LHCN-M2 (cell line): ENCODE results near the gene NXN. TPM values are rescaled to one million over a fixed set of nuclear protein-coding genes. Genes with fewer than 3 reads are reported as not detected.
A peak's percentile ranks its signal among the peaks of the same experiment; 100 is the strongest.

Source experiments
- DNase-seq: peaks from one replicate; pipeline ENCODE4 v3.0.0-alpha.2; 2012; ENCODE audit warnings: low read depth
- polyA plus RNA-seq: library from polyadenylated mRNA; unstranded; fragments of >200 nt; gene quantifications from one replicate; pipeline ENCODE4 v1.2.1, GENCODE V29; 2012; ENCODE audit warnings: missing spikeins
- total RNA-seq: library from RNA; depleted of rRNA; stranded (reverse); fragments of >200 nt; gene quantifications from 2 replicates; pipeline ENCODE4 v1.2.3, GENCODE V29; 2014; rRNA removed

The NXN gene
- total RNA-seq: 9.6 and 12.9 TPM in 2 replicates
- 30.0 TPM for polyA plus RNA-seq

- peak; percentile 53 for DNase-seq
Observed at GRCh38 chr17:979539-980405, at the start of gene NXN. Gene NXN, minus strand, starts transcription at chr17:979776.

- DNase-seq: no peak
Observed at GRCh38 chr17:1027044-1027443, 47.5 kb upstream of the NXN start.

GRCh38 chr17:1026599-1026975 is 47.0 kb upstream of the NXN start:
- DNase-seq: no peak

GRCh38 chr17:1025733-1026598 is 46.4 kb upstream of the NXN start:
- no peak for DNase-seq

GRCh38 chr17:1024076-1024475 is 44.5 kb upstream of the NXN start:
- no peak for DNase-seq

GRCh38 chr17:1022278-1023024 is 42.9 kb upstream of the NXN start:
- DNase-seq: no peak

GRCh38 chr17:1021147-1021546 is 41.6 kb upstream of the NXN start:
- DNase-seq: no peak

- DNase-seq: no peak
Observed at GRCh38 chr17:1019451-1019850, 39.9 kb upstream of the NXN start.

GRCh38 chr17:1018547-1018946 is 39.0 kb upstream of the NXN start:
- no peak for DNase-seq

- no peak for DNase-seq
Observed at GRCh38 chr17:1013729-1014090, 34.1 kb upstream of the NXN start.

- DNase-seq: no peak
Observed at GRCh38 chr17:1012823-1013728, 33.5 kb upstream of the NXN start.

- no peak for DNase-seq
Observed at GRCh38 chr17:1011760-1012735, 32.5 kb upstream of the NXN start.

GRCh38 chr17:1011138-1011537 is 31.6 kb upstream of the NXN start:
- DNase-seq: no peak

- DNase-seq: no peak
Observed at GRCh38 chr17:1010586-1010985, 31.0 kb upstream of the NXN start.

GRCh38 chr17:1010086-1010450 is 30.5 kb upstream of the NXN start:
- no peak for DNase-seq

- DNase-seq: no peak
Observed at GRCh38 chr17:1009229-1010085, 29.9 kb upstream of the NXN start.

GRCh38 chr17:1008008-1008761 is 28.6 kb upstream of the NXN start:
- no peak for DNase-seq
